Measurements from ENCODE around the gene CFAP43.
"Not testable (repeated sequence)": the region's sequence is repeated elsewhere in the genome, so short reads cannot be mapped to it uniquely, and the experiment has no call there.

Gene CFAP43

GRCh38 chr10:104232613-104233102 lies 494 bp upstream of the CFAP43 start:
- ATAC-seq, result peak; percentile 13
- no peak for DNase-seq

GRCh38 chr10:104230490-104230889 lies 1.7 kb downstream of the CFAP43 start:
- ATAC-seq (no peak), DNase-seq (no peak)

- no peak for ATAC-seq
- no peak for DNase-seq
Observed at GRCh38 chr10:104223304-104223703, 8.9 kb downstream of the CFAP43 start.

GRCh38 chr10:104220522-104220921 lies 11.6 kb downstream of the CFAP43 start:
- ATAC-seq (no peak), DNase-seq (no peak)

- no peak for DNase-seq
- no peak for ATAC-seq
Observed at GRCh38 chr10:104218751-104219150, 13.4 kb downstream of the CFAP43 start.

GRCh38 chr10:104216631-104217030 lies 15.5 kb downstream of the CFAP43 start:
- DNase-seq (no peak), ATAC-seq (no peak)

GRCh38 chr10:104209575-104210198 lies 22.5 kb downstream of the CFAP43 start:
- DNase-seq (peak; percentile 37), ATAC-seq (no peak)

GRCh38 chr10:104208730-104209129 lies 23.4 kb downstream of the CFAP43 start:
- ATAC-seq (no peak), DNase-seq (no peak)

- ATAC-seq, result no peak
- DNase-seq, result no peak
Observed at GRCh38 chr10:104202231-104202630, 29.9 kb downstream of the CFAP43 start.

- DNase-seq, result no peak
- ATAC-seq, result no peak
Observed at GRCh38 chr10:104201636-104202035, 30.5 kb downstream of the CFAP43 start.

GRCh38 chr10:104199567-104199966 lies 32.6 kb downstream of the CFAP43 start:
- no peak for DNase-seq
- no peak for ATAC-seq

GRCh38 chr10:104197364-104197763 lies 34.8 kb downstream of the CFAP43 start:
- ATAC-seq (no peak), DNase-seq (no peak)

- ATAC-seq, result no peak
- no peak for DNase-seq
Observed at GRCh38 chr10:104195706-104196105, 36.5 kb downstream of the CFAP43 start.

- no peak for ATAC-seq
- DNase-seq, result no peak
Observed at GRCh38 chr10:104193787-104194186, 38.4 kb downstream of the CFAP43 start.

- DNase-seq, result no peak
- ATAC-seq, result no peak
Observed at GRCh38 chr10:104190695-104191094, 41.5 kb downstream of the CFAP43 start.

GRCh38 chr10:104183682-104184081 lies 48.5 kb downstream of the CFAP43 start:
- ATAC-seq (no peak), DNase-seq (no peak)

GRCh38 chr10:104174136-104174535 lies 58.0 kb downstream of the CFAP43 start:
- not testable (repeated sequence) for ATAC-seq, DNase-seq

- ATAC-seq, result peak; percentile 83
- DNase-seq, result no peak
Observed at GRCh38 chr10:104170610-104171254, 61.4 kb downstream of the CFAP43 start.

- no peak for DNase-seq
Observed at GRCh38 chr10:104155591-104155990, 76.6 kb downstream of the CFAP43 start.

GRCh38 chr10:104151737-104152136 lies 80.4 kb downstream of the CFAP43 start:
- ATAC-seq (no peak), DNase-seq (no peak)

More at GRCh38 chr10:104155591-104155990, 76.6 kb downstream of the CFAP43 start:
- no peak for ATAC-seq

- ATAC-seq (no peak), DNase-seq (no peak)
Observed at GRCh38 chr10:104150139-104150538, 82.0 kb downstream of the CFAP43 start.

- DNase-seq (no peak), ATAC-seq (no peak)
Observed at GRCh38 chr10:104146882-104147281, 85.3 kb downstream of the CFAP43 start.

- DNase-seq, result no peak
- no peak for ATAC-seq
Observed at GRCh38 chr10:104144931-104145330, 87.2 kb downstream of the CFAP43 start.

GRCh38 chr10:104143829-104144228 lies 88.3 kb downstream of the CFAP43 start:
- no peak for ATAC-seq

More at GRCh38 chr10:104143829-104144228, 88.3 kb downstream of the CFAP43 start:
- no peak for DNase-seq

Data from stimulated activated naive CD8-positive, alpha-beta T cell treated with anti-CD3 and anti-CD28 coated beads, Interleukin-15, Interleukin-2, amounts not matched to agents 100 U/mL and 50 U/mL, for 24 hours (primary cell).